Suppressor macrophage (primary cell): ENCODE results near the gene ASPSCR1.

Experiments used
- DNase-seq, 4 experiments: peaks; one replicate each; pipeline ENCODE4 v3.0.0-alpha.2; 2020 to 2022

The ASPSCR1 gene

GRCh38 chr17:82042649-82043048, 65.2 kb downstream of the ASPSCR1 start:
- DNase-seq = no peak

GRCh38 chr17:82043507-82043906, 66.1 kb downstream of the ASPSCR1 start:
- DNase-seq = no peak

GRCh38 chr17:82045936-82046484, 68.6 kb downstream of the ASPSCR1 start:
- no peak for DNase-seq

- no peak for DNase-seq
Measured at GRCh38 chr17:82046903-82047302, 69.5 kb downstream of the ASPSCR1 start.

GRCh38 chr17:82047379-82047778, 70.0 kb downstream of the ASPSCR1 start:
- no peak for DNase-seq

- no peak for DNase-seq
Measured at GRCh38 chr17:82047914-82048570, 70.6 kb downstream of the ASPSCR1 start.

GRCh38 chr17:82048571-82048971, 71.1 kb downstream of the ASPSCR1 start:
- no peak for DNase-seq

GRCh38 chr17:82049106-82049505, 71.7 kb downstream of the ASPSCR1 start:
- no peak for DNase-seq

- DNase-seq = no peak
Measured at GRCh38 chr17:82049521-82049971, 72.1 kb downstream of the ASPSCR1 start.

- DNase-seq = no peak
Measured at GRCh38 chr17:82050152-82050760, 72.8 kb downstream of the ASPSCR1 start.

- DNase-seq = peak in 1 of 4 experiments; percentile 25
Measured at GRCh38 chr17:82050761-82051641, 73.6 kb downstream of the ASPSCR1 start.

GRCh38 chr17:82051776-82052637, 74.6 kb downstream of the ASPSCR1 start, which contains the start of the genes GPS1 and RFNG:
Gene GPS1 (plus strand): TSS chr17:82051898. CDS start chr17:82051932, 34 bp downstream.
Gene RFNG (minus strand): TSS chr17:82051811. CDS start chr17:82051766, 45 bp downstream.
- DNase-seq = peak; percentile 68 to 92 (median 81)

- no peak for DNase-seq
Measured at GRCh38 chr17:82052638-82053059, 75.2 kb downstream of the ASPSCR1 start.

- DNase-seq = no peak
Measured at GRCh38 chr17:82053130-82053529, 75.7 kb downstream of the ASPSCR1 start.

GRCh38 chr17:82053556-82054263, 76.3 kb downstream of the ASPSCR1 start:
- no peak for DNase-seq

- no peak for DNase-seq
Measured at GRCh38 chr17:82054351-82055022, 77.1 kb downstream of the ASPSCR1 start.

GRCh38 chr17:82055023-82055964, 77.9 kb downstream of the ASPSCR1 start:
- no peak for DNase-seq

- no peak for DNase-seq
Measured at GRCh38 chr17:82055965-82056728, 78.7 kb downstream of the ASPSCR1 start.
